Breast epithelium (tissue), 3 donors: ENCODE measurements around the gene SERINC5.

Experiments used
- POLR2A ChIP-seq: fragments of 450-650 bp; IDR thresholded peaks from one replicate; pipeline ENCODE4 v1.6.1; 2016; ENCODE audit warnings: antibody characterized with exemption, mild to moderate bottlenecking, moderate library complexity
- TF ChIP-seq, protein P1 (sequence below), 3 donors: fragments of 450-650 bp; IDR thresholded peaks; one replicate each; pipeline ENCODE4 v1.5.1; 2016 to 2017; ENCODE audit warnings: antibody characterized with exemption in 3 of 3, mild to moderate bottlenecking in 3 of 3, moderate library complexity in 3 of 3

DNA sequence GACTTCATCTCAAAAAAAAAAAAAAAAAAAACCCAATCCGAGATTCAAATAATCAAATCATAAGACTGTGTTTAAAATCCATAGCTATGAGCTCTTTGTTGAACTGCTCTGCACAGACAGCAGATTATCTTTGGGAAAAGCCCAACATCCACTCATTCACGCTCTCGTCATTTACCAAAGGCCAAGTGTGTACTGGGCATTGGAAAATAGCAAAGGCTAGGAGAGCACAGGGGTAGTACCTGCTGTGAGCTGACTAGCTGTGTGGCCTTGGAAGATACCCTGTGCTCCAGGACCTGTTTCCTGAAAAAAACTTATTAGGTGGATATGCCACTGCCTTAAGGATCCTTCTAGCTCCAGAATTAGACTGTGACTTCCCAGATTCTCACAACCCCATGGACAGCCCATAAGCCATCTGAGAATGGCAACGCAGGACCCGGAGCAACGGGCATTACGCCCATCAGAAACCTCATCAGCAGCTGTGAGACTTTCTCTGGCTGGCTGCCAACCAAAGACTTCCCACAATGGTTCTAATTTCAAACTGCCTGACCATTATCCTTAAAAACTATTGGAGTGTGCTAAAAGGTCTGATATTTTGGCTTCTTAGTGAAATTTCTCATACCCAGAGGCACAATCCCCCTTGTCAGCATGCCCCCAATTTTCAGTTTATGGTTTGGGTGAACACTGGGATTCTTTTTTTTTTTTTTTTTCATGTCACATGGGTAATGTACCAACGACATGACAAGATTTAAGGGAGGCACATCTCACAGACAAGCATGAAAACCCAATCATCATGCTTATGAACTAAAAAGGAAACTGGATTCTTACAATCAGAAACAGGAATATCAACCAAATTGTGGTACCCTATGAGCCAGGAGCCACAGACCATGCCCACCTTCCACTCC, 16.8 kb downstream of the SERINC5 start:
- TF ChIP-seq, protein P1, sequence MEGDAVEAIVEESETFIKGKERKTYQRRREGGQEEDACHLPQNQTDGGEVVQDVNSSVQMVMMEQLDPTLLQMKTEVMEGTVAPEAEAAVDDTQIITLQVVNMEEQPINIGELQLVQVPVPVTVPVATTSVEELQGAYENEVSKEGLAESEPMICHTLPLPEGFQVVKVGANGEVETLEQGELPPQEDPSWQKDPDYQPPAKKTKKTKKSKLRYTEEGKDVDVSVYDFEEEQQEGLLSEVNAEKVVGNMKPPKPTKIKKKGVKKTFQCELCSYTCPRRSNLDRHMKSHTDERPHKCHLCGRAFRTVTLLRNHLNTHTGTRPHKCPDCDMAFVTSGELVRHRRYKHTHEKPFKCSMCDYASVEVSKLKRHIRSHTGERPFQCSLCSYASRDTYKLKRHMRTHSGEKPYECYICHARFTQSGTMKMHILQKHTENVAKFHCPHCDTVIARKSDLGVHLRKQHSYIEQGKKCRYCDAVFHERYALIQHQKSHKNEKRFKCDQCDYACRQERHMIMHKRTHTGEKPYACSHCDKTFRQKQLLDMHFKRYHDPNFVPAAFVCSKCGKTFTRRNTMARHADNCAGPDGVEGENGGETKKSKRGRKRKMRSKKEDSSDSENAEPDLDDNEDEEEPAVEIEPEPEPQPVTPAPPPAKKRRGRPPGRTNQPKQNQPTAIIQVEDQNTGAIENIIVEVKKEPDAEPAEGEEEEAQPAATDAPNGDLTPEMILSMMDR (IDR thresholded peaks at IDR 0.05) = no peak
- no peak for TF ChIP-seq POLR2A
